H1 (cell line): ENCODE data around the gene LTO1. TPM values are rescaled to one million over a fixed set of nuclear protein-coding genes. Genes with fewer than 3 reads are reported as not detected.

Source experiments
- CTCF ChIA-PET: fragments of 300-600 bp; sonication (Branson Sonifier 250); formaldehyde crosslinking; loops from one replicate; lab custom pipeline; 2021; ENCODE audit not compliant: partially characterized antibody; lab: Charles Lee
- POLR2A ChIA-PET: fragments of 300-600 bp; sonication (Branson Sonifier 250); formaldehyde crosslinking; loops from one replicate; lab custom pipeline; 2021; ENCODE audit warnings: inconsistent platforms; ENCODE audit not compliant: partially characterized antibody; lab: Charles Lee
- DNase-seq, 2 experiments: peaks; one replicate each; pipeline versions ENCODE4 v3.0.0 to v3.0.0-alpha.2; 2010 to 2022; ENCODE audit warnings: low spot score in 2 of 2, low read depth in 1 of 2, mixed read lengths in 1 of 2
- FAIRE-seq: peaks from 2 replicates; lab custom pipeline; 2011; peaks lifted over from hg19 to GRCh38; lab: Jason Lieb, UNC
- H2AFZ ChIP-seq: 2 replicates; pipeline ENCODE4 v1.8.1; 2012; ENCODE audit warnings: low read length, inconsistent platforms
- H2AK5ac ChIP-seq: 2 replicates; pipeline ENCODE4 v1.6.1; 2013; ENCODE audit warnings: low read depth, low read length
- H2BK120ac ChIP-seq: replicated peaks from 2 replicates; pipeline ENCODE3; 2013; ENCODE audit warnings: low read depth, low read length, inconsistent platforms
- H2BK12ac ChIP-seq: 2 replicates; pipeline ENCODE4 v1.6.1; 2013; ENCODE audit warnings: low read depth, low read length
- H2BK15ac ChIP-seq: 2 replicates; pipeline ENCODE4 v1.6.1; 2013; ENCODE audit warnings: low read length
- H2BK20ac ChIP-seq: 2 replicates; pipeline ENCODE4 v1.6.1; 2013; ENCODE audit warnings: low read length
- H2BK5ac ChIP-seq: 2 replicates; pipeline ENCODE4 v1.6.1; 2013; ENCODE audit warnings: low read depth, low read length
- H3K14ac ChIP-seq: 2 replicates; pipeline ENCODE4 v1.6.1; 2013; ENCODE audit warnings: inconsistent platforms; ENCODE audit not compliant: insufficient read length
- H3K18ac ChIP-seq: 2 replicates; pipeline ENCODE4 v1.6.1; 2013; ENCODE audit warnings: low read length; ENCODE audit errors: extremely low read depth
- H3K23ac ChIP-seq: 2 replicates; pipeline ENCODE4 v1.6.1; 2013; ENCODE audit warnings: inconsistent platforms; ENCODE audit not compliant: insufficient read length
- H3K23me2 ChIP-seq: 2 replicates; pipeline ENCODE4 v1.6.1; 2013; ENCODE audit warnings: low read depth, low read length
- H3K27ac ChIP-seq: 2 replicates; pipeline ENCODE4 v1.6.1; 2011; ENCODE audit warnings: low read depth, low read length, inconsistent platforms
- H3K27me3 ChIP-seq, 4 experiments: replicated peaks in 1 of 4; 1 replicate in 1 of 4; 2 replicates in 3 of 4; pipeline versions ENCODE4 v1.6.1 to v1.8.1; 2011 to 2013; ENCODE audit warnings: low read length in 3 of 4, mild to moderate bottlenecking in 3 of 4, inconsistent platforms in 2 of 4, mixed read lengths in 2 of 4, moderate library complexity in 1 of 4; ENCODE audit not compliant: control insufficient read depth in 3 of 4, insufficient read depth in 3 of 4; ENCODE audit errors: extremely low read depth in 1 of 4
- H3K36me3 ChIP-seq, 4 experiments: 2 replicates each; pipeline versions ENCODE4 v1.6.1 to v1.8.1; 2011 to 2013; ENCODE audit warnings: mild to moderate bottlenecking in 4 of 4, low read length in 3 of 4, moderate library complexity in 2 of 4, control low read depth in 1 of 4, inconsistent platforms in 1 of 4; ENCODE audit not compliant: insufficient read depth in 4 of 4, control insufficient read depth in 2 of 4
- H3K4ac ChIP-seq: replicated peaks from 2 replicates; pipeline ENCODE3; 2013; ENCODE audit warnings: low read length, low read depth, mixed read lengths, inconsistent platforms; ENCODE audit not compliant: insufficient read length
- H3K4me1 ChIP-seq, 4 experiments: replicated peaks in 1 of 4; 1 replicate in 1 of 4; 2 replicates in 3 of 4; pipeline versions ENCODE4 v1.6.1 to v1.8.1; 2011 to 2013; ENCODE audit warnings: low read length in 3 of 4, inconsistent platforms in 2 of 4, mixed read lengths in 1 of 4; ENCODE audit not compliant: insufficient read depth in 4 of 4, control insufficient read depth in 3 of 4
- H3K4me2 ChIP-seq, 2 experiments: 2 replicates each; pipeline versions ENCODE4 v1.6.1 to v1.8.1; 2011 to 2013; ENCODE audit warnings: low read depth in 2 of 2, low read length in 2 of 2, control low read depth in 1 of 2, inconsistent platforms in 1 of 2, mild to moderate bottlenecking in 1 of 2; ENCODE audit not compliant: insufficient read depth in 1 of 2
- H3K4me3 ChIP-seq, 4 experiments: fragments of 200-600, 300-600 bp in 1 of 4; sonication (generic), shearing (Covaris generic), sonication (Bioruptor Twin) in 1 of 4; 2 replicates each; pipeline versions ENCODE4 v1.5.1 to v1.8.1; 2011 to 2016; ENCODE audit warnings: low read length in 4 of 4, low read depth in 3 of 4, control low read depth in 2 of 4, inconsistent platforms in 2 of 4, mild to moderate bottlenecking in 2 of 4, mixed read lengths in 1 of 4, moderate library complexity in 1 of 4; ENCODE audit not compliant: insufficient read depth in 2 of 4; ENCODE audit errors: extremely low read depth in 1 of 4
- H3K56ac ChIP-seq: replicated peaks from 2 replicates; pipeline ENCODE3; 2013; ENCODE audit warnings: low read depth, mild to moderate bottlenecking, mixed read lengths, low read length, inconsistent platforms; ENCODE audit not compliant: insufficient read length
- H3K79me1 ChIP-seq: 2 replicates; pipeline ENCODE4 v1.6.1; 2013; ENCODE audit warnings: low read depth, low read length, control low read depth
- H3K79me2 ChIP-seq, 2 experiments: 2 replicates each; pipeline versions ENCODE4 v1.6.1 to v1.8.1; 2012 to 2013; ENCODE audit warnings: low read length in 2 of 2, mild to moderate bottlenecking in 2 of 2, inconsistent platforms in 1 of 2; ENCODE audit not compliant: insufficient read depth in 2 of 2, control insufficient read depth in 1 of 2
- H3K9ac ChIP-seq, 4 experiments: replicated peaks in 1 of 4; 1 replicate in 1 of 4; 2 replicates in 3 of 4; pipeline versions ENCODE4 v1.6.1 to v1.8.1; 2011 to 2013; ENCODE audit warnings: low read depth in 3 of 4, low read length in 3 of 4, control low read depth in 2 of 4, mild to moderate bottlenecking in 2 of 4, moderate library complexity in 2 of 4, inconsistent platforms in 1 of 4; ENCODE audit errors: extremely low read depth in 1 of 4
- H3K9me3 ChIP-seq, 2 experiments: 2 replicates each; pipeline versions ENCODE4 v1.6.1 to v1.8.1; 2012 to 2013; ENCODE audit warnings: mild to moderate bottlenecking in 2 of 2, moderate library complexity in 2 of 2, control low read depth in 1 of 2, inconsistent platforms in 1 of 2, low read depth in 1 of 2, low read length in 1 of 2, mixed read lengths in 1 of 2; ENCODE audit not compliant: insufficient read depth in 2 of 2
- H4K20me1 ChIP-seq, 2 experiments: replicated peaks in 1 of 2; 2 replicates each; pipeline versions ENCODE3 to v1.8.1; 2011 to 2013; ENCODE audit warnings: inconsistent platforms in 2 of 2, low read length in 2 of 2, mild to moderate bottlenecking in 1 of 2; ENCODE audit not compliant: insufficient read depth in 2 of 2, control insufficient read depth in 1 of 2
- H4K5ac ChIP-seq: 2 replicates; pipeline ENCODE4 v1.6.1; 2013; ENCODE audit warnings: low read length, low read depth, mixed read lengths, inconsistent platforms; ENCODE audit not compliant: insufficient read length
- H4K8ac ChIP-seq: 2 replicates; pipeline ENCODE4 v1.8.0; 2013; ENCODE audit warnings: mild to moderate bottlenecking, moderate library complexity, low read length, inconsistent platforms; ENCODE audit not compliant: insufficient read depth; ENCODE audit errors: extremely low read depth
- H4K91ac ChIP-seq: replicated peaks from 2 replicates; pipeline ENCODE3; 2013; ENCODE audit warnings: low read length, mixed read lengths, inconsistent platforms; ENCODE audit not compliant: insufficient read length
- BACH1 ChIP-seq: IDR thresholded peaks from 2 replicates; pipeline ENCODE4 v1.6.1; 2012; ENCODE audit warnings: low read length, improper control_type of control experiment
- GABPA ChIP-seq: IDR thresholded peaks from 2 replicates; pipeline ENCODE4 v1.6.1; 2011; ENCODE audit warnings: mild to moderate bottlenecking, low read length, moderate library complexity, borderline replicate concordance; ENCODE audit not compliant: insufficient read depth
- KDM1A ChIP-seq: fragments of 200-600, 300-600 bp; sonication (generic); IDR thresholded peaks from 2 replicates; pipeline ENCODE4 v1.7.1; 2016; ENCODE audit warnings: mild to moderate bottlenecking, low read length, borderline replicate concordance
- MAFK ChIP-seq: IDR thresholded peaks from 2 replicates; pipeline ENCODE4 v1.6.1; 2012; ENCODE audit warnings: low read depth, mild to moderate bottlenecking, improper control_type of control experiment, low read length
- POU5F1 ChIP-seq: IDR thresholded peaks from 2 replicates; pipeline ENCODE4 v1.6.1; 2011; ENCODE audit warnings: low read depth, mild to moderate bottlenecking, low read length, moderate library complexity
- RAD21 ChIP-seq, 2 experiments: IDR thresholded peaks in 1 of 2; conservative IDR thresholded peaks in 1 of 2; 2 replicates each; pipeline ENCODE4 v1.6.1; 2011; ENCODE audit warnings: low read depth in 2 of 2, low read length in 2 of 2, improper control_type of control experiment in 1 of 2, inconsistent platforms in 1 of 2, mild to moderate bottlenecking in 1 of 2, moderate library complexity in 1 of 2
- RFX5 ChIP-seq: IDR thresholded peaks from 2 replicates; pipeline ENCODE4 v1.6.1; 2011; ENCODE audit warnings: low read depth, low read length, improper control_type of control experiment, borderline replicate concordance
- RNF2 ChIP-seq: fragments of 200-900, 300-1000 bp; sonication (generic); IDR thresholded peaks from 2 replicates; pipeline ENCODE4 v1.7.1; 2016; ENCODE audit warnings: borderline replicate concordance, low read depth, mild to moderate bottlenecking, antibody characterized with exemption, low read length; ENCODE audit not compliant: poor library complexity, severe bottlenecking; ENCODE audit errors: missing control alignments
- SP1 ChIP-seq: IDR thresholded peaks from 2 replicates; pipeline ENCODE4 v1.6.1; 2011; ENCODE audit warnings: low read depth, low read length
- WGBS, 2 experiments: shearing (Covaris generic) in 1 of 2; methylation state at CpG; one replicate each; pipeline versions ENCODE4 v1.1.6 to v1.1.7; 2013 to 2015; ENCODE audit warnings: low lambda C conversion rate in 2 of 2, mixed read lengths in 2 of 2, inconsistent platforms in 1 of 2, low coverage in 1 of 2, missing lambda C conversion rate in 1 of 2; ENCODE audit not compliant: insufficient replicate concordance in 2 of 2, insufficient coverage in 1 of 2, insufficient read length in 1 of 2; ENCODE audit errors: extremely low coverage in 1 of 2, missing lambda C conversion rate in 1 of 2; 5-methylcytosine and 5-hydroxymethylcytosine counted together
- polyA plus RNA-seq, 7 experiments: library from polyadenylated mRNA; depleted of rRNA in 3 of 7; stranded (reverse) in 5 of 7; unstranded in 2 of 7; fragments of >200 nt in 5 of 7; fragments of 200-250 nt in 2 of 7; gene quantifications; 1 replicate in 5 of 7; 2 replicates in 1 of 7; 4 replicates in 1 of 7; pipeline versions ENCODE4 v1.2.1 to v1.2.3, GENCODE V29; 2011 to 2013; ENCODE audit warnings: missing spikeins in 2 of 7, mixed read lengths in 2 of 7
- total RNA-seq: library from RNA; stranded (reverse); fragmentation: NEBNext Ultra II Directional; extraction: Animal tissue kit (Norgen Biotek cat#: 25700); gene quantifications from 2 replicates; pipeline ENCODE4 v1.2.1, GENCODE V29; 2021

LTO1 gene
- total and polyA plus RNA-seq, 2 of the 8 experiments (the other 6 are each of a cell fraction or from before 2014, with no cell fraction given): 15.4 to 21.3 TPM

GRCh38 chr11:69637941-69638871, 36.9 kb downstream of the LTO1 start:
- H3K23me2 ChIP-seq: peaks cover 31% of the 10 kb centered on the region
- peak overlapping the region; percentile 97 for H4K8ac ChIP-seq
- DNase-seq (peak in 1 of 2 experiments; percentile 87), FAIRE-seq (no peak)
- no peak overlapping the region for H3K14ac ChIP-seq
- H2BK120ac ChIP-seq: peak overlapping the region; percentile 90
- H3K27me3 ChIP-seq: peaks cover 0 to 34% (median 22%) of the 10 kb centered on the region in 4 experiments; a peak in 5 of 7 replicates
- H4K5ac ChIP-seq: peak overlapping the region; percentile 80
- H3K56ac ChIP-seq: peak overlapping the region; percentile 73
- peaks cover 0 to 2% of the 10 kb centered on the region in 2 experiments for H4K20me1 ChIP-seq
- H2AFZ ChIP-seq: no peak overlapping the region
- peak overlapping the region; percentile 96 for H3K18ac ChIP-seq
- peak overlapping the region; percentile 80 to 92 for H3K4me2 ChIP-seq
- no peaks in the 10 kb centered on the region for H3K36me3 ChIP-seq
- no peaks in the 10 kb centered on the region for H3K79me1 ChIP-seq
- H3K4ac ChIP-seq: peak overlapping the region; percentile 76
- no peak overlapping the region for H3K23ac ChIP-seq
- peak overlapping the region; percentile 53; the same call in 1 of the 2 replicates for H3K27ac ChIP-seq
- peak overlapping the region; percentile 94; the same call in 1 of the 2 replicates for H2BK12ac ChIP-seq
- no peak overlapping the region for H2BK20ac ChIP-seq
- H2AK5ac ChIP-seq: peak overlapping the region; percentile 53; the same call in 1 of the 2 replicates
- H3K4me3 ChIP-seq: peak overlapping the region; percentile 45 to 97 (median 49)
- H3K9ac ChIP-seq: peak overlapping the region; percentile 52 to 69 (median 60); a peak in 6 of 7 replicates
- CTCF ChIA-PET: interaction anchor here (0.6 to 1.1 kb wide), 3 partner anchors 344 to 507 kb away, joined by 3 read pairs; partner anchors contain the start of gene MYEOV
- 1% methylated on average over 64 of the region's 78 CpGs; no CpG with 5 or more reads in 1 of the 2 experiments for WGBS, 2 experiments
- H3K4me1 ChIP-seq: peaks cover 4 to 17% (median 10%) of the 10 kb centered on the region in 4 experiments
- H2BK5ac ChIP-seq: peak overlapping the region; percentile 84
- POLR2A ChIA-PET: interaction anchor here (0.7 to 13.2 kb wide), 38 partner anchors 10 to 626 kb away, joined by 3 to 197 read pairs (median 4); partner anchors contain the start of gene MYEOV
- H2BK15ac ChIP-seq: 0 out of 2 replicates have a peak overlapping the region, but pooled peaks have one; percentile 29
- peaks cover 0 to 13% of the 10 kb centered on the region in 2 experiments; a peak in 1 of 4 replicates for H3K79me2 ChIP-seq
- peak overlapping the region; percentile 99 for H4K91ac ChIP-seq
- H3K9me3 ChIP-seq: no peaks in the 10 kb centered on the region
- TF ChIP-seq MAFK: no peak
- TF ChIP-seq GABPA: no peak
- no peak for TF ChIP-seq KDM1A
- TF ChIP-seq RFX5: 0 out of 2 replicates have a peak, but pooled peaks have one; percentile 15
- no peak for TF ChIP-seq RAD21 (IDR thresholded peaks at IDR 0.05 in 1 of 2, conservative IDR thresholded peaks at IDR 0.05 in 1 of 2; ENCODE audit: low read depth in 2 of 2, low read length in 2 of 2)
- no peak for TF ChIP-seq SP1
- TF ChIP-seq BACH1: no peak
- no peak for TF ChIP-seq POU5F1
- TF ChIP-seq RNF2: no peak
